ENCODE results near the gene CBR3. TPM values are rescaled to one million over a fixed set of nuclear protein-coding genes. Genes with fewer than 3 reads are reported as not detected.

The CBR3 gene
- total and polyA plus RNA-seq, 12 donors, result 0.99 to 10.4 (median 2.2) TPM

DNA sequence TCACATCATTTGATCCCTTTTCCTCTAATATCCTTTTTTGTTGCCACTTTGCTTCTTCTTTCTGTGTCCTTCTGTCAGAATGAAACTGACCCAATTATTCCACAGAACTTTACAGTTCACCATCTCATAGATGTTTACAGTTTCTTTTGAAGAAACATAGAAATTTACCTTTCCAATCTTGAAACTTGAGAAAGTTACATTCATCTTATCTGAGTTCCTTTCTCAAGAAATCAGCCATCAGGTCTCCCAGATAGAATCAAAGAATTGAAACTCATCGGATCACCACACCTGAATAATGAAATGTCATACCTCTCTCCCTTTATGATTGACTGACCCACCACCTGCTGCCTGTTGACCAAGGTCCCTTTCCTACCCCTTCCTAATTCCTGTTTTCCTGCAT, 41.4 kb upstream of the CBR3 start:
- H3K36me3 ChIP-seq, result no peaks in the 10 kb centered on the region
- H3K4me1 ChIP-seq, result peaks cover 0 to 8% (median 0%) of the 10 kb centered on the region in 9 donors
- WGBS, 2 donors, result 88 to 94% methylated on average over 1 of the region's 1 CpG
- TF ChIP-seq, protein P1, sequence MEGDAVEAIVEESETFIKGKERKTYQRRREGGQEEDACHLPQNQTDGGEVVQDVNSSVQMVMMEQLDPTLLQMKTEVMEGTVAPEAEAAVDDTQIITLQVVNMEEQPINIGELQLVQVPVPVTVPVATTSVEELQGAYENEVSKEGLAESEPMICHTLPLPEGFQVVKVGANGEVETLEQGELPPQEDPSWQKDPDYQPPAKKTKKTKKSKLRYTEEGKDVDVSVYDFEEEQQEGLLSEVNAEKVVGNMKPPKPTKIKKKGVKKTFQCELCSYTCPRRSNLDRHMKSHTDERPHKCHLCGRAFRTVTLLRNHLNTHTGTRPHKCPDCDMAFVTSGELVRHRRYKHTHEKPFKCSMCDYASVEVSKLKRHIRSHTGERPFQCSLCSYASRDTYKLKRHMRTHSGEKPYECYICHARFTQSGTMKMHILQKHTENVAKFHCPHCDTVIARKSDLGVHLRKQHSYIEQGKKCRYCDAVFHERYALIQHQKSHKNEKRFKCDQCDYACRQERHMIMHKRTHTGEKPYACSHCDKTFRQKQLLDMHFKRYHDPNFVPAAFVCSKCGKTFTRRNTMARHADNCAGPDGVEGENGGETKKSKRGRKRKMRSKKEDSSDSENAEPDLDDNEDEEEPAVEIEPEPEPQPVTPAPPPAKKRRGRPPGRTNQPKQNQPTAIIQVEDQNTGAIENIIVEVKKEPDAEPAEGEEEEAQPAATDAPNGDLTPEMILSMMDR (IDR thresholded peaks at IDR 0.05), result no peak
- H3K27ac ChIP-seq, result no peak overlapping the region
- intact Hi-C loops (cut with DNase I), result no loop called here
- H3K27me3 ChIP-seq, result peaks cover 0 to 17% (median 0%) of the 10 kb centered on the region in 7 donors
- ATAC-seq (no peak), DNase-seq (no peak)
- peaks cover 0 to 18% (median 0%) of the 10 kb centered on the region in 11 donors for H3K9me3 ChIP-seq
- H3K4me3 ChIP-seq, result no peak overlapping the region

DNA sequence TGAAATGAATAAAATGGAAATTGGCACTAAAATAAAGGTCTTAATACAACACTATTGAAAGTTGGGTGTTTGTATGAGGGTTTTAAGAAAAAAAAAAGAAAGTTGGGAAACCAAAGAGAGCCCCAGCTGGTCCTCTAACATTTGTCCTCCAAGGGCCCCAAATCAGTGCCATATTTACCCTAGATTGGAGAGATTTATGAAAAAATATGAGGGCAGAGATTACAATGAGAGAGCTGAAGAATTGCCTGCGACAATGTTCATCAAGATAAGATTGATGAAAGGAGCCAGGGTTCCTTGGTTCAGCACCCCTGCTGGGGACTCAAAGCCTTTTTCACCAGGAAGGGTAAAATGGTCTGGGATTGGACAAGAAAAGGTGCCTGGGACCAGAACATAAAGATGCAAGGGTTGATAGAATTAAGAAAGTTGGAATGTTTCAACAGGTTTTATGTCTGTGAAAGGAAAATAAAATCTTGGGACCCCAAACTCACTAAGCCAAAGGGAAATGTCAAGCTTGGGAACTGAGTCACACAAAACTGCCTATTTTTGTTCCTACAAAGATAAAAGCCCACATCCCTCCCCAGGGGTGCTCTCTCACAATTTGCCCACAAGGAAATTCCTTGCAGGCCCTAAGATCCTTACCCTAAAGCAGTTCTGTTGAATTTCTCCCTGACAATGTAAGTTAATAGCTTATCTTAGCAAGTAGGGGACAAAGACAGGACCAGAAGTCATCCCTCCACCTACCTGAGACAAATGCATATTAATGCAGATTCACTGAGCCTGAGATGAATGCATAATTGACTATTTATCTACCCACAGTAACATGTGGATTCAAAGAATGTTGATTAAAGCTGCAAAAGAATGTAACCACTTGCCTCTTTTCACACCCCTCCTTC, 38.2 kb upstream of the CBR3 start:
- H3K4me1 ChIP-seq, result peaks cover 0 to 8% (median 0%) of the 10 kb centered on the region in 9 donors
- H3K27ac ChIP-seq, result no peak overlapping the region
- no peak overlapping the region for H3K4me3 ChIP-seq
- 34 to 41% methylated on average over 1 of the region's 1 CpG for WGBS, 2 donors
- intact Hi-C loops (cut with DNase I), result no loop called here
- TF ChIP-seq, protein P1 (IDR thresholded peaks at IDR 0.05), result no peak
- H3K27me3 ChIP-seq, result peaks cover 0 to 49% (median 15%) of the 10 kb centered on the region in 7 donors
- DNase-seq, result no peak
- peaks cover 0 to 18% (median 0%) of the 10 kb centered on the region in 11 donors for H3K9me3 ChIP-seq
- ATAC-seq, result no peak
- no peaks in the 10 kb centered on the region for H3K36me3 ChIP-seq

DNA sequence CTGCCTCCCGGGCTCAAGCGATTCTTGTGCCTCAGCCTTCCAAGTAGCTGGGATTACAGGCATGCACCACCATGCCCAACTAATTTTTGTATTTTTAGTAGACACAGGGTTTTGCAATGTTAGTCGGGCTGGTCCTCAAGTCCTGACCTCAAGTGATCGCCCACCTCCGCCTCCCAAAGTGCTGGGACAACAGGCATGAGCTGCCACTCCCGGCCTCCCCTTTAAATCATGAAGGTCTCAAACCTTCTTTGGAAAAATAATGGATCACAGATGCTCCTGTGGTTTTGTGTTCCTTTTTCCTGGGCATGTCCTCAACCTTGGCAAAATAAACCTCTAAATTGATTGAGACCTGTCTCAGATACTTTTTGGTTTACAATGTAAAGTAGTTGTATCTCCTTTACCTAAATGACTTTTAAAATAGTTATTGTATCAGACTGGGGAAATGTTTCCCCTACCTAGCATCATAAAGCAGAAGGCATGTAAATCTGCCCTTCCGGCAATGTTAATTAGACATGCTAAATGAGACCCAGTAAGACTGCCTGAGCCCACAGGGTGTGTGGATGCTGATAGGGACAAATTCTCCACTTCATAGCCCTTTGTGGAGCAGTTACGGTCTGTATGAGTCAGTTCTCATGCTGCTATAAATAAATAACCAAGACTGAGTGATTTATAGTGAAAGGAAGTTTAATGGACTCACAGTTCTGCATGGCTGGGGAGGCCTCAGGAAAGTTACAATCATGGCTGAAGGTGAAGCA, 37.3 kb upstream of the CBR3 start:
- Histone ChIP-seq H3K27ac (no peak overlapping the region), H3K36me3 (no peaks in the 10 kb centered on the region), H3K4me1 (peaks cover 0 to 8% (median 0%) of the 10 kb centered on the region in 9 donors), H3K27me3 (peaks cover 0 to 58% (median 25%) of the 10 kb centered on the region in 7 donors), H3K4me3 (no peak overlapping the region), H3K9me3 (peaks cover 0 to 18% (median 0%) of the 10 kb centered on the region in 11 donors)
- TF ChIP-seq, protein P1 (IDR thresholded peaks at IDR 0.05), result no peak
- intact Hi-C loops (cut with DNase I), result no loop called here
- ATAC-seq, result peak in 1 of 8 donors; percentile 46
- WGBS, 2 donors, result 63 to 69% methylated on average over 8 of the region's 8 CpGs
- no peak for DNase-seq

DNA sequence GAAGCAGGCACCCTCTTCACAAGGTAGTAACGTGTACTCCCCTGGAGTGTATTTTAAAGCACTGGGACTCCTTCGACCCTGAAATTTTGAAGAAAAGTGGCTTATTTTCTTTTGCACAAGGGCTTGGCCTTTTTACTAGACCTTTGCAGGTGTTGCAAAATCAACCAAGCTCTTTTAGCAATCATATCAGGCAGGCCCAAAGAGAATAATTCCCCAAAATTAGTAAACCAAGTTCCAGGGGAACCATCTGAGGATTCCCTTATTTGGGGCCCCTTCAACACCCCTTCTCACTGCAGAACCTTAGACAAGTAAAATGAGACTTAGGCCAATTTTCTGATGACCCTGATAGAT, 36.7 kb upstream of the CBR3 start:
- Histone ChIP-seq H3K27me3 (peaks cover 0 to 64% (median 30%) of the 10 kb centered on the region in 7 donors), H3K9me3 (peaks cover 0 to 12% (median 0%) of the 10 kb centered on the region in 11 donors), H3K4me1 (peaks cover 0 to 8% (median 0%) of the 10 kb centered on the region in 9 donors), H3K36me3 (no peaks in the 10 kb centered on the region), H3K27ac (no peak overlapping the region), H3K4me3 (no peak overlapping the region)
- DNase-seq (no peak), ATAC-seq (no peak)
- TF ChIP-seq, protein P1 (IDR thresholded peaks at IDR 0.05), result no peak
- intact Hi-C loops (cut with DNase I), result no loop called here
- WGBS, 2 donors, result 68 to 71% methylated on average over 2 of the region's 2 CpGs

Measured in heart right ventricle (tissue), 16 donors.